ENCODE data around the gene GLYATL1B.
"Not testable (repeated sequence)": the region's sequence is repeated elsewhere in the genome, so short reads cannot be mapped to it uniquely, and the experiment has no call there.

GLYATL1B gene

GRCh38 chr11:59095972-59096575, 10.0 kb downstream of the GLYATL1B start:
- not testable (repeated sequence) for DNase-seq

GRCh38 chr11:59097113-59097708, 11.1 kb downstream of the GLYATL1B start:
- peak; percentile 72 for DNase-seq

GRCh38 chr11:59097938-59098337, 11.8 kb downstream of the GLYATL1B start:
- not testable (repeated sequence) for DNase-seq

- DNase-seq, result peak; percentile 59
Observed at GRCh38 chr11:59102259-59102765, 16.2 kb downstream of the GLYATL1B start.

GRCh38 chr11:59106363-59107336, 20.5 kb downstream of the GLYATL1B start, which contains the start of gene FAM111B:
Gene FAM111B (plus strand): TSS chr11:59107237. CDS start chr11:59109626, 2,389 bp downstream.
- peak; percentile 81 for DNase-seq

GRCh38 chr11:59107721-59108120, 21.6 kb downstream of the GLYATL1B start:
- DNase-seq, result peak; percentile 16

GRCh38 chr11:59112494-59112893, 26.4 kb downstream of the GLYATL1B start:
- no peak for DNase-seq

- no peak for DNase-seq
Observed at GRCh38 chr11:59114344-59114743, 28.2 kb downstream of the GLYATL1B start.

- DNase-seq, result no peak
Observed at GRCh38 chr11:59115553-59115952, 29.4 kb downstream of the GLYATL1B start.

- no peak for DNase-seq
Observed at GRCh38 chr11:59117774-59118173, 31.7 kb downstream of the GLYATL1B start.

- DNase-seq, result no peak
Observed at GRCh38 chr11:59119826-59120225, 33.7 kb downstream of the GLYATL1B start.

GRCh38 chr11:59135648-59136461, 49.7 kb downstream of the GLYATL1B start:
- DNase-seq, result peak; percentile 87

- DNase-seq, result not testable (repeated sequence)
Observed at GRCh38 chr11:59136551-59136950, 50.4 kb downstream of the GLYATL1B start.

- no peak for DNase-seq
Observed at GRCh38 chr11:59137190-59137589, 51.1 kb downstream of the GLYATL1B start.

- DNase-seq, result no peak
Observed at GRCh38 chr11:59138643-59139042, 52.5 kb downstream of the GLYATL1B start.

GRCh38 chr11:59141191-59141590, 55.1 kb downstream of the GLYATL1B start:
- DNase-seq, result no peak

- no peak for DNase-seq
Observed at GRCh38 chr11:59141673-59142460, 55.8 kb downstream of the GLYATL1B start.

- peak; percentile 91 for DNase-seq
Observed at GRCh38 chr11:59142530-59143507, 56.7 kb downstream of the GLYATL1B start, which contains the start of gene FAM111A. Gene FAM111A (plus strand): TSS chr11:59142856. CDS start chr11:59148873, 6,017 bp downstream.

GRCh38 chr11:59144096-59144495, 58.0 kb downstream of the GLYATL1B start:
- no peak for DNase-seq

Data from CD4-positive, alpha-beta T cell treated with Interleukin-21 for 1 hour (primary cell).